Upper lobe of right lung (tissue), 1 donor: ENCODE data around the gene SIL1. TPM values are rescaled to one million over a fixed set of nuclear protein-coding genes. Genes with fewer than 3 reads are reported as not detected.
"Not testable (repeated sequence)": the region's sequence is repeated elsewhere in the genome, so short reads cannot be mapped to it uniquely, and the experiment has no call there.

ENCODE experiments used
- ATAC-seq: fragments of 200-7000 bp; cut with Tn5 transposase; one replicate; pipeline ENCODE4 v1.9.1; 2020; ENCODE audit warnings: mild to moderate bottlenecking, moderate library complexity
- DNase-seq: peaks from one replicate; pipeline ENCODE4 v3.0.0-alpha.2; 2020
- H3K27ac ChIP-seq: fragments of 200-600 bp; one replicate; pipeline ENCODE4 v1.8.0; 2022
- H3K27me3 ChIP-seq: fragments of 200-600 bp; one replicate; pipeline ENCODE4 v1.8.0; 2022; ENCODE audit warnings: mild to moderate bottlenecking
- H3K36me3 ChIP-seq: fragments of 200-600 bp; one replicate; pipeline ENCODE4 v1.8.0; 2022
- H3K4me1 ChIP-seq: fragments of 200-600 bp; one replicate; pipeline ENCODE4 v1.8.0; 2022
- H3K4me3 ChIP-seq: fragments of 200-600 bp; one replicate; pipeline ENCODE4 v1.8.0; 2022; ENCODE audit warnings: mild to moderate bottlenecking
- H3K9me3 ChIP-seq: fragments of 200-600 bp; one replicate; pipeline ENCODE4 v1.8.0; 2022
- intact Hi-C: fragments of 100-400 bp; cut with DNase I; formaldehyde crosslinking; loops from one replicate; pipeline ENCODE4 v1.11.0; 2022
- total RNA-seq: library from RNA; stranded (reverse); fragmentation: NEBNext Ultra II Directional; extraction: Animal tissue kit (Norgen Biotek cat#: 25700); gene quantifications from one replicate; pipeline ENCODE4 v1.2.1, GENCODE V29; 2021
- TF ChIP-seq, protein P1 (sequence below): fragments of 200-600 bp; IDR thresholded peaks from one replicate; pipeline ENCODE4 v1.8.0; 2022; ENCODE audit warnings: antibody characterized with exemption
- donor health status: DM: no; HTN: yes; CAD: no; lungs with severe emphysema.

Gene SIL1
- total RNA-seq, 1 donor from 2014 or later: 56.9 TPM

DNA sequence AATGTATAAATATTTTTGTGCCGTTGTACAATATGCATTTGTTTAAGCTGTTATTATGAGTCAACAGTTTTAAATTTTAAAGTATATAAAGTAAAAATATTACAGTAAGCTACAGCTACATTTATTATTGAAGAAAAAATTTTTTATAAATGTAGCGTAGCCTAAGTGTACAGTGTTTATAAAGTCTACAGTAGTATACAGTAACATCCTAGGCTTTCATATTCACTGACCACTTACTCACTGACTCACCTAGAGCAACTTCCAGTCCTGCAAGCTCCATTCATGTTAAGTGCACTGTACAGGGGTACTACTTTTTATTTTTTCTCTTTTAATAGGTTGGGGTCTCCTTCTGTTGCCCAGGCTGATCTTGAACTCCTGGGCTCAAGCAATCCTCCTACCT lies 30.6 kb downstream of the SIL1 start:
- no peaks in the 10 kb centered on the region for H3K36me3 ChIP-seq
- H3K27ac ChIP-seq: no peak overlapping the region
- ATAC-seq (no peak), DNase-seq (no peak)
- peaks cover 8% of the 10 kb centered on the region for H3K4me1 ChIP-seq
- H3K9me3 ChIP-seq: no peaks in the 10 kb centered on the region
- H3K4me3 ChIP-seq: no peak overlapping the region
- intact Hi-C loops: no loop called here
- TF ChIP-seq, protein P1, sequence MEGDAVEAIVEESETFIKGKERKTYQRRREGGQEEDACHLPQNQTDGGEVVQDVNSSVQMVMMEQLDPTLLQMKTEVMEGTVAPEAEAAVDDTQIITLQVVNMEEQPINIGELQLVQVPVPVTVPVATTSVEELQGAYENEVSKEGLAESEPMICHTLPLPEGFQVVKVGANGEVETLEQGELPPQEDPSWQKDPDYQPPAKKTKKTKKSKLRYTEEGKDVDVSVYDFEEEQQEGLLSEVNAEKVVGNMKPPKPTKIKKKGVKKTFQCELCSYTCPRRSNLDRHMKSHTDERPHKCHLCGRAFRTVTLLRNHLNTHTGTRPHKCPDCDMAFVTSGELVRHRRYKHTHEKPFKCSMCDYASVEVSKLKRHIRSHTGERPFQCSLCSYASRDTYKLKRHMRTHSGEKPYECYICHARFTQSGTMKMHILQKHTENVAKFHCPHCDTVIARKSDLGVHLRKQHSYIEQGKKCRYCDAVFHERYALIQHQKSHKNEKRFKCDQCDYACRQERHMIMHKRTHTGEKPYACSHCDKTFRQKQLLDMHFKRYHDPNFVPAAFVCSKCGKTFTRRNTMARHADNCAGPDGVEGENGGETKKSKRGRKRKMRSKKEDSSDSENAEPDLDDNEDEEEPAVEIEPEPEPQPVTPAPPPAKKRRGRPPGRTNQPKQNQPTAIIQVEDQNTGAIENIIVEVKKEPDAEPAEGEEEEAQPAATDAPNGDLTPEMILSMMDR: no peak
- H3K27me3 ChIP-seq: no peaks in the 10 kb centered on the region

DNA sequence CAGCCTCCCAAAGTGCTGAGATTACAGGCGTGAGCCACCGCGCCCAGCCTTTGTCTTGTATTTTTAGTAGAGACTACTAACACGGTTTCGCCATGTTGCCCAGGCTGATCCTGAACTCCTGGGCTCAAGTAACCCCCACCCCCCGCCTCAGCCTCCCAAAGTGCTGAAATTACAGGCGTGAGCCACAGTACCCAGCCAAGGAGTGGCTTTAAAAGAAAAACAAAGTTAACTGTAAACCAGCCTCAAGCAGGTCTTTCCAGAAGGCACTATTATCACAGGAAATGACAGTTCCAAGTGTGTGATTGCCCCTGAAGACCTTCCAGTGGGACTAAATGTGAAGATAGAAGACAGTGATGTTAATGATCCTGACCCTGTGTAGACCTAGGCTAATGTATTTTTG lies 31.1 kb downstream of the SIL1 start:
- Histone ChIP-seq H3K4me3 (no peak overlapping the region), H3K36me3 (no peaks in the 10 kb centered on the region), H3K27ac (no peak overlapping the region), H3K4me1 (peaks cover 8% of the 10 kb centered on the region), H3K27me3 (no peaks in the 10 kb centered on the region), H3K9me3 (no peaks in the 10 kb centered on the region)
- TF ChIP-seq, protein P1: no peak
- intact Hi-C loops: no loop called here
- no peak for DNase-seq
- ATAC-seq: no peak

DNA sequence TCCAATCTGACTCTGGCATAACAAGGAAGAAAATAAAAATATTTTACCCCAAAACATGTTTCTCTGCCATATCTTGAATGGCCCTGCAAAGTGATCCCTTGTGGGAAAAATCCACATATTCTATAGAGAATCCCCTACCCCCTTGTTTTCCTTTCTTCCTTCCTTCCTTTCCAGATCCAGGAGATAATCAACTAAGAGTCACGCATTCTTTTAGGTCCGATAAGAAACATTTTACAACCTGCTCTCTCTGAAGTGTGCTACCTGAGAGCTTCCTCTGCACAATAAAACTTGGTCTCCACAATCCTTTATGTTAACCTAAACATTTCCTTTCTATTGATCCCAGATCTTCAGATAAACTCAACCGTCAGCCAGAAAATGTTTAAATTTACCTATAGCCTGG lies 33.3 kb downstream of the SIL1 start:
- H3K4me1 ChIP-seq, H3K9me3 ChIP-seq, H3K27me3 ChIP-seq, DNase-seq, H3K4me3 ChIP-seq, ATAC-seq, intact Hi-C loops, H3K27ac ChIP-seq, H3K36me3 ChIP-seq: not testable (repeated sequence)

DNA sequence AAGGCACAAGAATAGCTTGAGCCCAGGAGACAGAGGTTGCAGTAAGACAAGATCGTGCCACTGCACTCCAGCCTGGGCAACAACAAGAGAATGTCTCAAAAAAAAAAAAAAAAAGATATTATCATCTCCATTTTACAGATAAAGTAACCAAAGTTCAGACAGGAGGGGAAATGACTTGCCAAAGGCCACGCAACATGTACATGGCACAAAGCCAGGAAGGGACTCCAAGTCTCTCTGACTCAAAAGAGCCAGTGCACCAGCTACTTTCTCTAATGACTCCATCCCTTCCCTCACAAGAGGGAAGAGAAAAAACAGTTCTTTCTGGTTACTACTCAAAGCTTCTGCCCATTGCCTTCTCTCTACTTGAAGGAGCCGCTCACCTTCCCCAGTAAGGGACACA lies 34.1 kb downstream of the SIL1 start:
- intact Hi-C loops: no loop called here
- TF ChIP-seq, protein P1: no peak
- Histone ChIP-seq H3K4me1 (peaks cover 8% of the 10 kb centered on the region), H3K27me3 (no peaks in the 10 kb centered on the region), H3K9me3 (no peaks in the 10 kb centered on the region), H3K4me3 (no peak overlapping the region), H3K27ac (no peak overlapping the region), H3K36me3 (no peaks in the 10 kb centered on the region)
- DNase-seq (no peak), ATAC-seq (no peak)

DNA sequence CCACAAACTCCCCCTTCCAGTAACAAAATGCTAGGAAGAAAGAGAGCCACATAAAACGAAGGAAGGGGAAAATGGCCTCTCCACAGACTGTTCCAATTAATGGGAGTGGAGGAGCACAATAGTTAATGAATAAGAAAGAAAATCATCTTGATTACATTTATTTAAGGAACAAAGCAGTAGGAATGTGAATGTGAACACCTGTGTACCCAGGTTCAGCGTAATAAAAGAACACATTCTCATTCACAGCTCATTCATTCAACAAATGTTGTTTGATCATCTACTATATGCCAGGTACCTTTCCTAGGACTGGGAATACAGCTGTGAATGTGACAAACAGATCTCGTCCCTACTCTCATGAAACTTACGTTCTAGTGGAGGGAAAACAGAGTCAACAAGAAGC lies 35.7 kb downstream of the SIL1 start:
- DNase-seq: no peak
- no peaks in the 10 kb centered on the region for H3K36me3 ChIP-seq
- H3K4me3 ChIP-seq: no peak overlapping the region
- no peaks in the 10 kb centered on the region for H3K27me3 ChIP-seq
- TF ChIP-seq, protein P1: no peak
- H3K4me1 ChIP-seq: no peaks in the 10 kb centered on the region
- no peak for ATAC-seq
- intact Hi-C loops: no loop called here
- H3K9me3 ChIP-seq: no peaks in the 10 kb centered on the region
- H3K27ac ChIP-seq: no peak overlapping the region

DNA sequence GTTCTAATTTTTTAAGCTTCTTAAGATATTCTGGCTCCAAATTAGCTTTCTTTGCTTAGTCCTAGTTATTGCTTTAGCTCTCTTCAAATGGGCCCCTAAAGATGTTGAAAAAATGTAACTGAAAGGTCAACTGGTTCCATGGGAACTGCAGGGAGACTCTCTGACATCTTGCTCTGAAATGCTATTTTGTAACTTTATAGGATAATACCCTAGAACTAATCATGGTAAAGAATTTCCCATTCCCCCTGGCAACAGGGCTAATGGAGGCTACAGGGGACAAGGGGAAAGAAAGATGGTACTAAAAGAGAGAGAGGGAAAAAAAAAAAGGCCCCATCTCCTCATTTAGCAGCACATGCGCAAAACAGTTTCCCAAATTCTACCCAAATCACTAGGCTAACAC lies 39.4 kb downstream of the SIL1 start:
- Histone ChIP-seq H3K9me3 (no peaks in the 10 kb centered on the region), H3K4me1 (no peaks in the 10 kb centered on the region), H3K27ac (no peak overlapping the region), H3K4me3 (no peak overlapping the region), H3K27me3 (no peaks in the 10 kb centered on the region), H3K36me3 (no peaks in the 10 kb centered on the region)
- DNase-seq (no peak), ATAC-seq (no peak)
- intact Hi-C loops: no loop called here
- TF ChIP-seq, protein P1: no peak
